Fibroblast of the aortic adventitia (primary cell): ENCODE data around the gene CFTR. TPM values are rescaled to one million over a fixed set of nuclear protein-coding genes. Genes with fewer than 3 reads are reported as not detected.

Source experiments
- DNase-seq: peaks from one replicate; pipeline ENCODE4 v3.0.0-alpha.2; 2010; ENCODE audit warnings: low read depth
- H3K4me3 ChIP-seq: 2 replicates; pipeline ENCODE4 v1.5.1; 2011; ENCODE audit warnings: low read depth, mild to moderate bottlenecking, control low read depth, low read length, moderate library complexity
- CTCF ChIP-seq: IDR thresholded peaks from 2 replicates; pipeline ENCODE4 v1.5.1; 2011; ENCODE audit warnings: mild to moderate bottlenecking, low read length, control low read depth, inconsistent platforms; ENCODE audit not compliant: insufficient read depth
- total RNA-seq: library from RNA; depleted of rRNA; stranded (reverse); fragments of >200 nt; gene quantifications from 2 replicates; pipeline ENCODE4 v1.2.3, GENCODE V29; 2012; ENCODE audit warnings: low replicate concordance

Gene CFTR
- total RNA-seq, 1 donor = 0.09 TPM

- H3K4me3 ChIP-seq = no peak overlapping the region
- DNase-seq = no peak
- TF ChIP-seq CTCF = no peak
Observed at GRCh38 chr7:117630501-117630900, 150.7 kb downstream of the CFTR start.

DNA sequence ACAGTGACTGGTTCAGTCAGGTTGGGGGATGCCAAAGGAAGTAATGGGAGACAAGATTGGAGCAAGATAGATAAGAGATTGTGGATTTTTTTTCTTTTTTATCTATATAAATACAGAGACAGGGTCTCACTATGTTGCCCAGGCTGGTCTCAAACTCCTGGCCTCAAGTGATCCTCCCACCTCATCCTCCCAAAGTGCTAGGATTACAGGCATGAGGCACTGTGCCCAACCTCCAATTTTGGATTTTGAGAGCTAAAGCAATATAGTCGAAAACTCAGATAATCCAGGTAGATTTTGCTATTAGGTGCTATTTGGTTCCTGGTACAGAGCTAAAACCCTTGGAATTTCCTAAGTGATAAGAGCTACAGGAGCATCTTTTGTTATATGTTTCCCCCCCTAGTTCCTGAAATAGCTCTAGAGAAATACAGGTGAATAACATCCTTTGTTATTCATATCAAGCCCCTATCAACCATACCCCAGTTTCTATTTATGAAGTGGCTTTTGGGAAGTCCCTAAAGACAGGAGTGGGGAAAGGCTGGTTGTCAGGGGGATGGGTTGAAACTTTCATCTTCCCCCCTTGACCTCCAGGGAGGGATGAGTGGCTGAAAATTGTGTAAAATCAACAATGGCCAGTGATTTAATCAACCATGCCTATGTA, 151.2 kb downstream of the CFTR start:
- no peak for TF ChIP-seq CTCF
- no peak overlapping the region for H3K4me3 ChIP-seq
- no peak for DNase-seq

- TF ChIP-seq CTCF = no peak
- no peak overlapping the region for H3K4me3 ChIP-seq
- no peak for DNase-seq
Observed at GRCh38 chr7:117631652-117632051, 151.8 kb downstream of the CFTR start.

DNA sequence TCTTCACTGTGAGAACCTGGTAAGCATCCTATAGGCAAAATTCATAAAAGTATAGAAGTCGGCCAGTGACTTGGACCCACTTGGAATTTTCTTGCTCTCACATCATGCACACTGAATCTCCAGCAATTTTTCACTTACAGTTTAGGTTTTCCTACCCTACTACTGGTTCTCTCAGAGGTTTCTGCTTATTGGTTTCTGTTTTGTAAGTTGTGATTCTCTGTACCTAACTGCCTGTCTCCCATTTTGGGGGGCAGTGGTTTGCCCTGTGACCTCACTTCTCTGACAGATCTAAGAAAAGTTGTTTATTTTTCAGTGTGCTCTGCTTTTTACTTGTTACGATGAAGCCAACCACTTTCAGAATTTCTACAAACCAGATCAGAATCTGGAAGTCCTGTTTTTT, 158.1 kb downstream of the CFTR start:
- no peak overlapping the region for H3K4me3 ChIP-seq
- TF ChIP-seq CTCF = no peak
- no peak for DNase-seq

DNA sequence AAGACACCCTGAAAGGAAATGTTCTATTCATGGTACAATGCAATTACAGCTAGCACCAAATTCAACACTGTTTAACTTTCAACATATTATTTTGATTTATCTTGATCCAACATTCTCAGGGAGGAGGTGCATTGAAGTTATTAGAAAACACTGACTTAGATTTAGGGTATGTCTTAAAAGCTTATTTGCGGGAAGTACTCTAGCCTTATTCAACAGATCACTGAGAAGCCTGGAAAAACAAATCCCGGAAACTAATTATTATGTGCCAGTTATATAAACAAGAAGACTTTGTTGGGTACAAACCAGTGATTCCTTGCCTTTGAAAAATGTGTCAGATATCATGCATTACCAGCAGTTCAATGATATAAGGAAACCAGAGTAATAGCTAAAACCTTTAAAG, 160.1 kb downstream of the CFTR start:
- no peak for TF ChIP-seq CTCF
- no peak overlapping the region for H3K4me3 ChIP-seq
- no peak for DNase-seq

GRCh38 chr7:117640465-117640864, 160.6 kb downstream of the CFTR start:
- TF ChIP-seq CTCF = no peak
- no peak overlapping the region for H3K4me3 ChIP-seq
- no peak for DNase-seq
